GM19372 (cell line): ENCODE results near the gene CORO2B.

Experiments
- ATAC-seq: cut with Tn5 transposase; IDR thresholded peaks from one replicate; pipeline ENCODE4 v1.9.1; 2021; ENCODE audit warnings: mild to moderate bottlenecking, low read depth, moderate library complexity; ENCODE audit not compliant: unreplicated experiment

CORO2B gene

GRCh38 chr15:68589053-68589452, 10.3 kb downstream of the CORO2B start:
- no peak for ATAC-seq

GRCh38 chr15:68589783-68590710, 11.3 kb downstream of the CORO2B start:
- ATAC-seq = no peak

GRCh38 chr15:68590721-68591389, 12.1 kb downstream of the CORO2B start:
- ATAC-seq = no peak

- no peak for ATAC-seq
These were observed 13.3 kb downstream of the CORO2B start for GRCh38 chr15:68592054-68592453.

GRCh38 chr15:68592544-68592943, 13.8 kb downstream of the CORO2B start:
- no peak for ATAC-seq

GRCh38 chr15:68593341-68593740, 14.5 kb downstream of the CORO2B start:
- no peak for ATAC-seq

- no peak for ATAC-seq
These were observed 15.2 kb downstream of the CORO2B start for GRCh38 chr15:68593828-68594532.

- no peak for ATAC-seq
These were observed 15.9 kb downstream of the CORO2B start for GRCh38 chr15:68594533-68595259.

GRCh38 chr15:68595260-68595564, 16.4 kb downstream of the CORO2B start:
- no peak for ATAC-seq

GRCh38 chr15:68595761-68596160, 17.0 kb downstream of the CORO2B start:
- ATAC-seq = no peak

- no peak for ATAC-seq
These were observed 17.9 kb downstream of the CORO2B start for GRCh38 chr15:68596691-68597090.

GRCh38 chr15:68597581-68597980, 18.8 kb downstream of the CORO2B start:
- no peak for ATAC-seq

- ATAC-seq = no peak
These were observed 19.7 kb downstream of the CORO2B start for GRCh38 chr15:68598171-68599152.

- ATAC-seq = no peak
These were observed 20.4 kb downstream of the CORO2B start for GRCh38 chr15:68599153-68599545.

- no peak for ATAC-seq
These were observed 20.8 kb downstream of the CORO2B start for GRCh38 chr15:68599560-68600071.

GRCh38 chr15:68601206-68602197, 22.7 kb downstream of the CORO2B start:
- no peak for ATAC-seq

- ATAC-seq = no peak
These were observed 23.8 kb downstream of the CORO2B start for GRCh38 chr15:68602459-68603215.
